Activated CD8-positive, alpha-beta memory T cell treated with anti-CD3 and anti-CD28 coated beads, Interleukin-2, amount 50 U/mL, for 4 hours (primary cell): ENCODE results near the gene CFAP43.
"Not testable (repeated sequence)": the region's sequence is repeated elsewhere in the genome, so short reads cannot be mapped to it uniquely, and the experiment has no call there.

Source experiments
- DNase-seq: peaks from one replicate; pipeline ENCODE4 v3.0.0-alpha.2; 2020

CFAP43 gene

GRCh38 chr10:104255311-104255981 is 23.3 kb upstream of the CFAP43 start:
- DNase-seq, result no peak

- peak; percentile 50 for DNase-seq
Observed at GRCh38 chr10:104254493-104255310, 22.5 kb upstream of the CFAP43 start, which contains the start of gene GSTO1. TSS of gene GSTO1 (plus strand) at chr10:104254892. CDS start at chr10:104254929, 37 bp downstream.

GRCh38 chr10:104253606-104254410 is 21.6 kb upstream of the CFAP43 start:
- DNase-seq, result no peak

GRCh38 chr10:104253106-104253505 is 20.9 kb upstream of the CFAP43 start:
- DNase-seq, result peak; percentile 26

- DNase-seq, result no peak
Observed at GRCh38 chr10:104252368-104252767, 20.2 kb upstream of the CFAP43 start.

GRCh38 chr10:104251443-104251842 is 19.3 kb upstream of the CFAP43 start:
- DNase-seq, result no peak

GRCh38 chr10:104250371-104250770 is 18.2 kb upstream of the CFAP43 start:
- no peak for DNase-seq

- not testable (repeated sequence) for DNase-seq
Observed at GRCh38 chr10:104248931-104249330, 16.8 kb upstream of the CFAP43 start.

GRCh38 chr10:104247513-104248146 is 15.5 kb upstream of the CFAP43 start:
- no peak for DNase-seq

GRCh38 chr10:104246976-104247375 is 14.8 kb upstream of the CFAP43 start:
- DNase-seq, result no peak

GRCh38 chr10:104245066-104245632 is 13.0 kb upstream of the CFAP43 start:
- no peak for DNase-seq

GRCh38 chr10:104243512-104243911 is 11.3 kb upstream of the CFAP43 start:
- DNase-seq, result no peak

GRCh38 chr10:104243009-104243408 is 10.8 kb upstream of the CFAP43 start:
- DNase-seq, result not testable (repeated sequence)

GRCh38 chr10:104242545-104242944 is 10.4 kb upstream of the CFAP43 start:
- no peak for DNase-seq

- no peak for DNase-seq
Observed at GRCh38 chr10:104240078-104240477, 7.9 kb upstream of the CFAP43 start.

GRCh38 chr10:104235801-104236200 is 3.6 kb upstream of the CFAP43 start:
- no peak for DNase-seq

- DNase-seq, result no peak
Observed at GRCh38 chr10:104234934-104235333, 2.8 kb upstream of the CFAP43 start.

GRCh38 chr10:104233817-104234216 is 1.7 kb upstream of the CFAP43 start:
- DNase-seq, result no peak

GRCh38 chr10:104232613-104233102 is 494 bp upstream of the CFAP43 start:
- no peak for DNase-seq

- no peak for DNase-seq
Observed at GRCh38 chr10:104230490-104230889, 1.7 kb downstream of the CFAP43 start.

GRCh38 chr10:104223304-104223703 is 8.9 kb downstream of the CFAP43 start:
- no peak for DNase-seq

- DNase-seq, result no peak
Observed at GRCh38 chr10:104220522-104220921, 11.6 kb downstream of the CFAP43 start.
